ENCODE measurements around the gene TYMS. TPM values are rescaled to one million over a fixed set of nuclear protein-coding genes. Genes with fewer than 3 reads are reported as not detected.

Gene TYMS
- total and polyA plus RNA-seq, 2 donors (not counting 3 experiments of a cell fraction or from before 2014, with no cell fraction given) = 136 to 200 TPM

GRCh38 chr18:662197-662596 lies 4.7 kb downstream of the TYMS start:
- Histone ChIP-seq H3K4me2 (ENCODE audit: insufficient read depth, low read length) (no peak overlapping the region), H4K20me1 (replicated peaks; ENCODE audit: control insufficient read depth, extremely low read depth, insufficient read depth, low read length) (no peaks in the 10 kb centered on the region), H2AFZ (ENCODE audit: low read depth, low read length) (no peak overlapping the region), H3K4me3 (replicated peaks in 1 of 3; ENCODE audit: insufficient read depth in 1 of 3, low read depth in 1 of 3, low read length in 3 of 3) (no peak overlapping the region), H3K79me2 (ENCODE audit: control insufficient read depth, insufficient read depth, low read length) (peaks cover 51% of the 10 kb centered on the region), H3K9ac (replicated peaks; ENCODE audit: extremely low read depth, insufficient read depth, low read length) (no peak overlapping the region), H3K9me3 (replicated peaks; ENCODE audit: control insufficient read depth, insufficient read depth, low read length) (no peaks in the 10 kb centered on the region), H3K4me1 (ENCODE audit: control insufficient read depth, extremely low read depth, insufficient read depth, low read length) (peaks cover 10% of the 10 kb centered on the region), H3K36me3 (ENCODE audit: control insufficient read depth in 2 of 2, extremely low read depth in 1 of 2, insufficient read depth in 2 of 2, low read length in 2 of 2) (peaks cover 2 to 16% of the 10 kb centered on the region in 2 experiments), H3K27ac (ENCODE audit: insufficient read depth, low read depth, low read length) (no peak overlapping the region), H3K9me1 (replicated peaks; ENCODE audit: control insufficient read depth, extremely low read depth, insufficient read depth, low read length) (no peaks in the 10 kb centered on the region), H3K27me3 (ENCODE audit: control insufficient read depth in 2 of 2, insufficient read depth in 2 of 2, low read length in 2 of 2) (no peaks in the 10 kb centered on the region)
- BruUV-seq (replicated peaks) = no TSS peak
- TF ChIP-seq CTCF (IDR thresholded peaks at IDR 0.05; ENCODE audit: extremely low read depth in 1 of 2, insufficient read depth in 1 of 2, low read depth in 1 of 2, low read length in 2 of 2) = no peak
- TF ChIP-seq JUN (IDR thresholded peaks at IDR 0.05; ENCODE audit: borderline replicate concordance, insufficient read depth, insufficient read length, low read depth) = no peak
- TF ChIP-seq FOS (IDR thresholded peaks at IDR 0.05; ENCODE audit: borderline replicate concordance, insufficient read depth, low read length) = no peak
- no peak for TF ChIP-seq POLR2A (IDR thresholded peaks at IDR 0.05; ENCODE audit: low read depth, low read length)
- no peak for TF ChIP-seq MYC (IDR thresholded peaks at IDR 0.05; ENCODE audit: low read depth, low read length)
- no peak for TF ChIP-seq POLR2AphosphoS5 (IDR thresholded peaks at IDR 0.05; ENCODE audit: insufficient read depth, low read depth, low read length)
- no peak for TF ChIP-seq MAX (IDR thresholded peaks at IDR 0.05; ENCODE audit: insufficient read depth, insufficient read length)
- no peak for TF ChIP-seq GATA2 (IDR thresholded peaks at IDR 0.05; ENCODE audit: insufficient read depth, insufficient read length, low read depth, low read length)
- no peak for TF ChIP-seq EZH2 (IDR thresholded peaks at IDR 0.05; ENCODE audit: borderline replicate concordance, low read depth, low read length, severe bottlenecking)
- DNase-seq (ENCODE audit: low read depth, low spot score) (no peak), FAIRE-seq (no peak)
- CTCF ChIA-PET = no interaction called here
- POLR2A ChIA-PET = no interaction called here
- dilution Hi-C loops (cut with MboI; ENCODE audit: extremely low pct_ligation_motif_present, low sequenced_read_pairs) = no loop called here
- intact Hi-C loops (cut with micrococcal nuclease) = no loop called here
